Hepatocyte (in vitro differentiated cells): Measurements from ENCODE around the gene ATP6V1D.

Experiments used
- CTCF ChIP-seq: fragments of 200-600 bp; sonication (generic); IDR thresholded peaks from 2 replicates; pipeline ENCODE4 v1.5.1; 2016; ENCODE audit warnings: antibody characterized with exemption, mild to moderate bottlenecking; ENCODE audit not compliant: poor library complexity
- EZH2 ChIP-seq: fragments of 200-600 bp; sonication (generic); IDR thresholded peaks from 2 replicates; pipeline ENCODE4 v1.6.1; 2016; ENCODE audit warnings: antibody characterized with exemption, mild to moderate bottlenecking, borderline replicate concordance
- EZH2phosphoT487 ChIP-seq: fragments of 200-600 bp; sonication (generic); IDR thresholded peaks from one replicate; pipeline ENCODE4 v1.6.1; 2018; ENCODE audit warnings: antibody characterized with exemption, mild to moderate bottlenecking, low read depth, moderate library complexity; ENCODE audit not compliant: unreplicated experiment, severe bottlenecking

DNA sequence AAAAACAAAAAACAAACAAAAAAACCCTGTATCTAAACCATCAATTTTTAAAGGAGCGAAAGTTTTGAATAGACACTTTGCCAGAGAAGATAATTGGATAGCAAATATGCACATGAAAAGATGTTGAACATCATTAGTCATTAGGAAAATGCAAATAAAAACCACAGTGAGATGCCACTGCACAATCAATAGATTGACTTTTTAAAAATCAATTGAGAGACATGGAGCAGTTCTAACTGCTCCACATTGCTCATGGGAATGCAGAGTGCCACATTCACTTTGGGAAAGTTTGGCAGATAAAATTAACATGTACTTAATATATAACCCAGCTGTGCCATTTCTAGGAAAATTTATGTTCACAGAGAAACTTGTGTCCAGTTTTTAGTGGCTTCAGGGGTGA is 13.2 kb upstream of the ATP6V1D start:
- TF ChIP-seq CTCF (no peak), EZH2 (no peak), EZH2phosphoT487 (no peak)
